OCI-LY1 (cell line): ENCODE results near the gene MAN1C1.

Source experiments
- H2AFZ ChIP-seq: fragments of 200-600 bp; sonication (generic), shearing (Covaris generic); 2 replicates; pipeline ENCODE4 v1.6.0; 2014; ENCODE audit warnings: antibody characterized with exemption, mild to moderate bottlenecking, low read length
- H3F3A ChIP-seq: fragments of 200-600 bp; sonication (generic), shearing (Covaris generic); 2 replicates; pipeline ENCODE4 v1.6.0; 2014; ENCODE audit warnings: mild to moderate bottlenecking, antibody characterized with exemption, low read length, moderate library complexity; ENCODE audit not compliant: insufficient read depth
- H3K27ac ChIP-seq: fragments of 200-600 bp; sonication (generic); 2 replicates; pipeline ENCODE4 v1.5.1; 2014; ENCODE audit warnings: low read length, mixed run types, mild to moderate bottlenecking, low read depth; ENCODE audit not compliant: poor library complexity, severe bottlenecking
- H3K27me3 ChIP-seq: fragments of 200-600 bp; sonication (generic); 2 replicates; pipeline ENCODE4 v1.6.0; 2014; ENCODE audit warnings: antibody characterized with exemption, mild to moderate bottlenecking, low read length, moderate library complexity; ENCODE audit not compliant: insufficient read depth
- H3K36me3 ChIP-seq: fragments of 200-600 bp; sonication (generic); 2 replicates; pipeline ENCODE4 v1.6.1; 2014; ENCODE audit warnings: mild to moderate bottlenecking, antibody characterized with exemption, low read length, moderate library complexity, mixed read lengths; ENCODE audit not compliant: insufficient read depth
- H3K4me1 ChIP-seq: fragments of 200-600 bp; sonication (generic); 2 replicates; pipeline ENCODE4 v1.5.1; 2014; ENCODE audit warnings: mild to moderate bottlenecking, low read length, moderate library complexity; ENCODE audit not compliant: insufficient read depth, severe bottlenecking
- H3K4me2 ChIP-seq: fragments of 200-600 bp; sonication (generic), shearing (Covaris generic); 2 replicates; pipeline ENCODE4 v1.6.1; 2014; ENCODE audit warnings: low read length
- H3K4me3 ChIP-seq: fragments of 200-600 bp; sonication (generic); 2 replicates; pipeline ENCODE4 v1.5.1; 2014; ENCODE audit warnings: low read length, low read depth, mild to moderate bottlenecking, mixed read lengths; ENCODE audit not compliant: poor library complexity, severe bottlenecking
- H3K79me2 ChIP-seq: fragments of 200-600 bp; shearing (Covaris generic); 2 replicates; pipeline ENCODE4 v1.6.1; 2016; ENCODE audit warnings: mixed run types, low read length, mixed read lengths; ENCODE audit not compliant: insufficient read depth
- H3K9ac ChIP-seq: fragments of 200-600 bp; sonication (generic), shearing (Covaris generic); 2 replicates; pipeline ENCODE4 v1.6.1; 2014; ENCODE audit warnings: mild to moderate bottlenecking, low read length, mixed read lengths
- H3K9me2 ChIP-seq: fragments of 200-600 bp; sonication (generic), shearing (Covaris generic); 2 replicates; pipeline ENCODE4 v1.6.1; 2014; ENCODE audit warnings: low read depth, mild to moderate bottlenecking, low read length, mixed read lengths
- H3K9me3 ChIP-seq: fragments of 200-600 bp; shearing (Covaris generic); 2 replicates; pipeline ENCODE4 v1.6.1; 2014; ENCODE audit warnings: low read length, mixed read lengths
- H4K20me1 ChIP-seq: fragments of 200-600 bp; sonication (generic), shearing (Covaris generic); 2 replicates; pipeline ENCODE4 v1.6.0; 2016; ENCODE audit warnings: mild to moderate bottlenecking, low read length; ENCODE audit not compliant: insufficient read depth
- CTCF ChIP-seq: fragments of 200-600 bp; sonication (generic), shearing (Covaris generic); IDR thresholded peaks from 2 replicates; pipeline ENCODE4 v1.5.1; 2017; ENCODE audit warnings: mild to moderate bottlenecking, antibody characterized with exemption, low read length, moderate library complexity, mixed read lengths
- EZH2 ChIP-seq: fragments of 200-600 bp; sonication (generic), shearing (Covaris generic); IDR thresholded peaks from 2 replicates; pipeline ENCODE4 v1.8.0; 2017; ENCODE audit warnings: borderline replicate concordance, mixed run types, mild to moderate bottlenecking, antibody characterized with exemption, low read length, moderate library complexity, mixed read lengths

Gene MAN1C1

GRCh38 chr1:25580927-25581326 is 35.7 kb upstream of the MAN1C1 start:
- Histone ChIP-seq H3K4me2 (no peak overlapping the region), H4K20me1 (no peaks in the 10 kb centered on the region), H3K9me3 (no peaks in the 10 kb centered on the region), H3K79me2 (no peaks in the 10 kb centered on the region), H3K9ac (no peak overlapping the region), H3K27ac (no peak overlapping the region), H3F3A (no peaks in the 10 kb centered on the region), H3K36me3 (no peaks in the 10 kb centered on the region), H3K9me2 (no peaks in the 10 kb centered on the region), H3K27me3 (no peaks in the 10 kb centered on the region), H3K4me3 (no peak overlapping the region), H3K4me1 (peaks cover 10% of the 10 kb centered on the region), H2AFZ (no peak overlapping the region)
- TF ChIP-seq EZH2 (no peak), CTCF (no peak)

GRCh38 chr1:25581764-25582163 is 34.8 kb upstream of the MAN1C1 start:
- Histone ChIP-seq H3K4me3 (no peak overlapping the region), H3K9me3 (no peaks in the 10 kb centered on the region), H3K27me3 (no peaks in the 10 kb centered on the region), H4K20me1 (no peaks in the 10 kb centered on the region), H3F3A (no peaks in the 10 kb centered on the region), H2AFZ (no peak overlapping the region), H3K79me2 (no peaks in the 10 kb centered on the region), H3K36me3 (no peaks in the 10 kb centered on the region), H3K4me1 (peaks cover 10% of the 10 kb centered on the region), H3K4me2 (no peak overlapping the region), H3K9me2 (no peaks in the 10 kb centered on the region), H3K27ac (no peak overlapping the region), H3K9ac (no peak overlapping the region)
- TF ChIP-seq EZH2 (no peak), CTCF (no peak)

- Histone ChIP-seq H3K27me3 (no peaks in the 10 kb centered on the region), H3K4me2 (no peak overlapping the region), H3K36me3 (no peaks in the 10 kb centered on the region), H2AFZ (no peak overlapping the region), H3K4me3 (no peak overlapping the region), H3K9me2 (no peaks in the 10 kb centered on the region), H3K27ac (no peak overlapping the region), H3F3A (no peaks in the 10 kb centered on the region), H3K9ac (no peak overlapping the region), H3K4me1 (peaks cover 10% of the 10 kb centered on the region), H3K9me3 (no peaks in the 10 kb centered on the region), H3K79me2 (no peaks in the 10 kb centered on the region), H4K20me1 (no peaks in the 10 kb centered on the region)
- TF ChIP-seq CTCF: no peak
- TF ChIP-seq EZH2: no peak
These were observed 32.8 kb upstream of the MAN1C1 start for GRCh38 chr1:25583519-25584370.
